H4 (cell line): ENCODE results near the gene MPRIP. TPM values are rescaled to one million over a fixed set of nuclear protein-coding genes. Genes with fewer than 3 reads are reported as not detected.
A peak's percentile ranks its signal among the peaks of the same experiment; 100 is the strongest.
"Not testable (repeated sequence)": the region's sequence is repeated elsewhere in the genome, so short reads cannot be mapped to it uniquely, and the experiment has no call there.

Experiments
- DNase-seq: peaks from one replicate; pipeline ENCODE4 v3.0.0-alpha.2; 2015; ENCODE audit warnings: low spot score
- total RNA-seq: library from RNA; depleted of rRNA; stranded (reverse); fragments of >200 nt; shearing (Covaris generic); gene quantifications from 2 replicates; pipeline ENCODE4 v1.2.3, GENCODE V29; 2014

The MPRIP gene
- total RNA-seq, 1 experiment from 2014 or later = 99.5 TPM

- DNase-seq = not testable (repeated sequence)
Observed at GRCh38 chr17:17013828-17014747, 28.2 kb upstream of the MPRIP start.

- DNase-seq = peak; percentile 82
Observed at GRCh38 chr17:17014748-17015124, 27.5 kb upstream of the MPRIP start.

GRCh38 chr17:17015230-17015629 lies 27.0 kb upstream of the MPRIP start:
- no peak for DNase-seq

DNA sequence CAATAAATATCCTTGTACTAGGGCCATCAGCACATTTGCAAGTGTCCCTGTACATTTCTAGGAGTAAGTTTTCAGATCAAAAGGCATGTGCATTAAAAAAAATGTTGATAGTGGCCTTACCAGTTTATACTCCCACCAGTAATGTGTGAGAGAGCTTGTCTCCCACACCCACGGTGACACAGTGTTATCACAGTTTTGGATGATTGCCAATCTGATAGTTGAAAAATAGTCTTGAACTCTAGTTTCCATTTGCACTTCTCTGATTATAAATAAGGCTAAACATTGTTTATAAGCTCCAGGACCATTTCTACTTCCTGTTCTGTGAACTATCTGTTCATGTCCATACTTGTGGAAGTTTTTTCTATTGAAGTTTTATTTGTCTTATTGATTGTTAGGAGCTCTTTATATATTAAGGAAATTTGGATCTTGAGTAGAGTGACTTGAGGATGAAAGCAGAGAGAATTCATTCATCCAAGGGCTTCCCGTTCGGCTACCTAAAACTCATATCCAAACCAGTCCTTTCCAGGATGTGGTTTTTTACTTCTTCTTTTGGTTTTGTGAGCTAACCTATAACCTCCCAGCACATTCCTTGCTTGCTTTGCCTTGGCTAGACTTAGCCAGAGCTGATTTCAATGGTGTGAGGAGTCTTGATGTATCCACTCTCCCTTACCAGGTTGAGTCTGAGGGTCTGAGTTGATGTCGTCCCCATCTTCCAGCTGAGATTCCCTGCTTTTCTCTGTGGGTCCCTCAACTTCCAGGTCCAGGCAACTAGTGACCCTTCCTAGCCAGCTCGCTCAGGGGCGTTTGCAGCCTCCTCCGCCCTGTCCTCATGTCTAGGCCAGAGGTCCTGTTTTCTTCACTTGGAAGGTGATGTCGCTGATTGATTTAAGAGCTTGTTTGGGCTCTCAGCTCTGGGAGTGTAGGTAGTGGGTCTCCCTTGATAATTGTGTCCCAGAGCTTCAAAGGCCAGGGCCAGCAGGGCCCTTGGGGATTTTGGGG lies 25.8 kb upstream of the MPRIP start:
- DNase-seq = not testable (repeated sequence)

- no peak for DNase-seq
Observed at GRCh38 chr17:17017343-17018014, 24.8 kb upstream of the MPRIP start.

DNA sequence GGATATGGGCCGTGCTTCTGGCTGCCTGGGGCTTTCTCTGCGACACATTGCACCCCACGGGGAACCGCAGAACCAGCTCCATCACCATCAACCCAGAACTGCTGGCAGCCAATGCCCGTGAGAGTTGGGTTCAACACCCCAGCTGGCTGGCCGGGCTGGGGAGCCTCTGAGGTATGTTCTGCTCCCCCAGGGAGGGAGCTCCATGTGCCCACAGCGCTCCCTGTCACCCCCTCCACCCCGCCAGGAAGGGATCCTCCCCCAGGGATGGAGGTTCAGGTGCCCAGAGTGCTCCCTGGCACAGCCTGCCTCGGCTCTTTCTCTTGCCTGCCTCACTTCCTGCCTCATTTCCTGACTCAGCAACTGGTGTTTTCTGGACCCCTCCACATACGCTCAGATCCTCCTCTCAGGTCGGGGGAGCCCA lies 24.2 kb upstream of the MPRIP start:
- DNase-seq = no peak

DNA sequence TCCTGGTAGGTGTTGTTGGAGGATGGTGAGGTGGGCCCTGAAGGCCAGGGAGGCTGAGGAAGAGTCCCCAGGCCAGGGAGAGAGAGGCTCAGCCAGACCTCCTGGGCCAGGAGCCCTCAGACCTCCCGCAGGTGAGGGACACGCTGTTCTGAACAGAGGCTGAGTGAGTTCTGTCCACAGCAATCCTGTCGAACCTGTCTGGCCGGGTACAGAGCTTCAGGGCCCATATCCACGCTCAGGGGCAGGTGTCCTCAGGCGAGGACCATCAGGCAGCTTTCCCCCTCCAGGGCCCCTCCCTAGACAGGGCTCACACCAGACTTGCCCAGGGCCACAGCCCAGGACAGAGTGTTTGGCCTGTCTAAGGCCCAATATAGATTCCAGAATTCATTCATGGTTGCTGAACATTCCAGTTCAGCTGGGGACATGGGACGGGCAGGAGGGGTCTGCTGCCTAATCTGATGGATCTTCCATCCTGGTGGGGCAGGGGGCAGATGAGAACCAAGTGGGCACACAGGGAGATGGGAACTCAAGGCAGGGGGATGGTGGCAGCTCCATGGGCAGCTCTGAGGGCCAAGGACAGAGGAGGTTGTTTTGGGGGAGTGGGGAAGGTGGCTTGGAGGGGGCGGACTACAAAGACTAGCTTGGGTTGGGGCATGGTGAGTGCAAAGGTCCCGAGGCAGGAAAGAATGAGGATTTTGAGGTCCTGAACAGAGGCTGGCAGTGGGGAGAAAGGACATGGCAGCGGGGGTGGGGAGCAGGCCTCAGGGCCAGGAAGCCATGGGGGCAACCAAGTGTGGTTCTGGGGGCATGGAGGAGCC lies 23.4 kb upstream of the MPRIP start:
- no peak for DNase-seq

DNA sequence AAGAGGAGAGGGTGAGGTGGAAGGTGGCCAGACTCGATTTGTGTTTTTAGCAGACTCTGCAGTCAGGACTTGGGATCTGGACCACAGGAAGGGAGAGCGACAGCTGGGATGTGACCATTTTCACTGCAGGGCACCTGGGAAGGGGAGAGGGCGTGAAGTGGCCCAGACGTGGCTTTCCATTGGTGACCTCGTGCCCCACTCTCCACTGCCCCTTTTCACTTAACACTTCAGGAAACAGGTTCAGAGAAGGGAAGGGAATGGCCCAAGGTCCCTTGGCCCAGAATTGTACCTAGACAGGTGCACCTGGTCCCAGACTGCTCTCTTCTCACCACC lies 22.9 kb upstream of the MPRIP start:
- no peak for DNase-seq

DNA sequence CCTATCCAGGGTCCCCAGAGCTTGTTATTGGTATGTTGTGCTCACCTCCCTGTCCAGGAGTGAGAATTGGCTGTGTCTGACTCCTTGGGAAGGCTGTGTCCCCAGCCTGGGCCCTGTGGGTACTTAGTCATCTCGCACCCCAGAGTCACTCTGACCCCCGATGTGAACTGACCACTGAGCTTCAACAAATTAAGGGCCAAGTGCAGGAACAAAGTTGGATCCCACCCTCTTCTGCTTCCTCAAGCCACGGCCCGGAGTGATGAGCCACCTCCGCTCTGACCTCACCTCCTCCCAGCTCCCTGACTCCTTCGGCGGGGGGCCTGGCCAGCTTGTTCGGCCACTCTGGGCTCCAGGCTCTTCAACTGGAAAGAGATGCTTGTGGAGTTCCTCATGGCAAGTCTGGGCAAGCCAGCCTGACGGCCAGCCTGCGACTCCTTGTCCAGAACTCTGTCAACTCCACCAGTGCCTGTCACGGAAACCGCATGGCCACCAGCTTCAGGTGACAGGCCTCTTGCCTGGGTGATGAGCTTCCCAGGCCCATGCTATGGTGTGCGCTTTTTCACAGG lies 22.3 kb upstream of the MPRIP start:
- DNase-seq = no peak

DNA sequence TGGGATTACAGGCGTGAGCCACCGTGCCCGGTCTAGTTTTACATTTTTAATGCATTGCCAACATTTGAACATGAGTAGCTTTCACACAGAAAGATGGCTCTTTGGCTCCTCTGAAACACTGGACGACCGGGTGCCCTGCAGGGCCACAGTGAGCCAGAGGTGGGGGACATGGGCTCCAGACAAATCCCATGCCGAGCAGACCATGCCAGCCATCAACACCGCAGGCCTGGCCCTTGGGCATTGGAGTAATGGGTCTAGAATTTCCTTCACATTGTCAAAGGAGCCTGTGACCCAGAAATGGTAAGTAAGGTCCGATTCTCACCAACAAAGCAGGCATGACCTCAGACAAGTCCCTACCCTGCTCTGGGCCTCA lies 21.4 kb upstream of the MPRIP start:
- DNase-seq = no peak

GRCh38 chr17:17021194-17021863 lies 20.9 kb upstream of the MPRIP start:
- DNase-seq = peak; percentile 92

DNA sequence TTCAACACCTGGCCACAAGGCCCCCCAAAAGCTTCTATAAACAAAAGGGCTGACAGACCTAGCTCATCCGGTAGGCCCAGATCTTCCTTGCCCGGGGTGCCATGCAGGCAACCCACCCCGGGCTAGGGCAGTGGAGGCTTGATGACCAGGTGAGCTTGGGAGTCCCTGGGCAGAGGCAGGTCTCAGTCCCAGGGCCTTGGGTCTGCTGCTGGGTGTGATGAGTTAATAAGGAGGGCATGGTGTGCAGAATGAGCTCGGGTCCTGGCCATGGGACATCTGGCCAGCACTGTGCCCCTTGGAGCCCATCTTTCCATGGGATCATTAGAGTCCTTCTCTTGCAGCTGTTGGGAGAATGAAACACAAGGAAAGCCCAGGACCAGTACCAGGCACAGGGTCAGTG lies 20.2 kb upstream of the MPRIP start:
- DNase-seq = no peak

DNA sequence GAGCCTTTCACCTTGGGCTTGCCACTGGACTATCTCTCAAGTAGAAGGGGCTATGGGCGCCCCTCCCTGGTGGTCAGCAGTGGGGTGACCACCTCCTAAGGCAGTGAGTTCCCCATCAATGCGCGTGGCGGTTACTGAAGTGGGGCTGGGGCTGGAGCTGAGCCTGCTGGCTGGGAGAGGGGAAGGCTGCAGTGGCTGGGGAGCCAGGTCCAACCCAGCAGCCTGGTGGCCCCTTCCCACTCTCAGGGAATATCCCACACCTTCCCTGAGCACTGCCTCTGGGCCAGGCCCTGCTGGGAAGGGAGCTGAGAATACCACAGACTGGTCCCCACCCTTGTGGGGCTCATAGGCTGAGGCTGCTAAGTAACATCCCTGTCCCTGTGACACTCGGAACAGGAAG lies 19.8 kb upstream of the MPRIP start:
- DNase-seq = no peak

DNA sequence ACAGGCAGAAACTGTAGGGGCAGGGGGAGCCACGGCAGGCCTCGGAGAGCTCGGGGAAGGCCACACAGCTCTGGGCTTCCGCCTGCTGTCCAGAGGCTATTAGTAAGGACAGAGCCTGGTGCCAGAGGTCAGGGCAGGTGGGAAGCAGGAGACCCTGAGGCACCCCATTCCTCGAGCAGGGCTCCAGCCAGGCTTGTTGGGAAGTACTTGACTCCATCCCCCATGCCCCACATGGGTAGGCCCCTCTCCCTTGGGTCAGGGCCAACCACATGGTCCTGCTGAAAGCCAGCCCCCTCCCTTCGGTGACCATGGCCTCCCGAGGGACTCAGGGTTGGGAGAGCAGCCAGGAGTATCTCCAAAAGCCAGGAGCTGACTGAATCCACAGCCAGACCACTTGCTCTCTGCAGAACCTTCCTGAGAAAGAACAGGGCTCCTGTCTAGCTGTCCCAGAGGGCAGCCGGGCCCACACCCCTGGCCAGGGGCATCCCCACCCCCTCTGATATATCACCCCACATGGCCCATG lies 17.4 kb upstream of the MPRIP start:
- no peak for DNase-seq

DNA sequence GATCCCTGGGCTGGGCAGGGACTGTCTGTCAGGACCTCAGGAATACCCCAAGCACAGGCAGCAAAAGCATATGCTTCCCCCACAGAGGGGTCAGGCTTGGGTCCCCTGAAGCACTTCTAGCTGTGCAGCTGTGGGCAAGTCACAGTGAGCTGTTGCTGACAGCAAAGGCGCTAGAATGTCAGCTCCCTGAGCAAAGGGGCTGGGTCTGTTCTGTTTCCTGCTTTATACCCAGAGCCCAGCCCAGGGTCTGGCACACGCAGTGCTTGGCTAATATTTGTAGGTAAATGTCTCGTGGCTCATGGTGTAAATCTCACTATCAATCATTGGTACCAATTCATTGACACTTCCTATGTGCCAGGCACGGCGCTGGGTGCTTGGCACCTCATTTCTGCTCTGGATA lies 16.6 kb upstream of the MPRIP start:
- DNase-seq = no peak

DNA sequence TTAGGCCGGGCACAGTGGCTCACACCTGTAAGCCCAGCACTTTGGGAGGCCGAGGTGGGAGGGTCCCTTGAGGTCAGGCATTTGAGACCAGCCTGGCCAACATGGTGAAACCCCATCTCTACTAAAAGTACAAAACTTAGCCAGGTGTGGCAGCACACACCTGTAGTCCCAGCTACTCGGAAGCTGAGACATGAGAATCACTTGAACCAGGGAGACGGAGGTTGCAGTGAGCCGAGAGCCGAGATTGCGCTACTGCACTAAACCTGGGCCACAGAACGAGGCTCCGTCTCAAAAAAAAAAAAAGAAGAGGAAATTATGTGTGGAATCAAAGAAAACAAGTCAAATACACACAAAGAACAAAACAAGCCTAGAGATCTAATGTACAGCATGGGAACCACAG lies 16.1 kb upstream of the MPRIP start:
- DNase-seq = no peak

DNA sequence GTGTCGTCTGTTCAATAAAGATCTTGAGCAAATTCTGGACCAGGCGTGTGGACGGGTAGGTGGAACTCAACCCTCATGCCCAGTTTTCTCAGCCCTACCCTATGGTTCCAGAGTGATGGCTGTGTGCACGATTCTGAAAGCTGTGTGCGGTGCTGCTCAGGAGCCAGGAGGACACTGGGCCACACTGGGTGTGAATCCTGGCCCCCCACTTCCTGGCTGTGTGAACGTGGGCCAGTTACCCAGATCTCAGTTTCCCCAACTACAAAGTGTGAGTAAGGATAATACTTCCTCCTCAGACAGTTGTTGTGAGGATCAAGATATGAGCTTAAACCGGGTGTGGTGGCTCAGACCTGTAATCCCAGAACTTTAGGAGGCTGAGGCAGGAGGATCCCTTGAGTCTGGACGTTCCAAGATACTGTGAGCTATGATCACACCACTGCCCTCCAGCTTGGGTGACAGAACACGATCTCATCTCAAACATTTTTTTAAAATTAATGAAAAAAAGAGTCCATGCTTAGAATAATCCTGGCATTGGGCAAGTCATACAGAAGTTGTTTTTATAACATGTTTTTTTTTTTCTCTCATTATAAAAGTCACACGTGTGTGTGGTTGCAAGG lies 14.7 kb upstream of the MPRIP start:
- no peak for DNase-seq

GRCh38 chr17:17028059-17028877 lies 14.0 kb upstream of the MPRIP start:
- peak; percentile 94 for DNase-seq
